ENCODE results near the gene DMD.

DNA sequence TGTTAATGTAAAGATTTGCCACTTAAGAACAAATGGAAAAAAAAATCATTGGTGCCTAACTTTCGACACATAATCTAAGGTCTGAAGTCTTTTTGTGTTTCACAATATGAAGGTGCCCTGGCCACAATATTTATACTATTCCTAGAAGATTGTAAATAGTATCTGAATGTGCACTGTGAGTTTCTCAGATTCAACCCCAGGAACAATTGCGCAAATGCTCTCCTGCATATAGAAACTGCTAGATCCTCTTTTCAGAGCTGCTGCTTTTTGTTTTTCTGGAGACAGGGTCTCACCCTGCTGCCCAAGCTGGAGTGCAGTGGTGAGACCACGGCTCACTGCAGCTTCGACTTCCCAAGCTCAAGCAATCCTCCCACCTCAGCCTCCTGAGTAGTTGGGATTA lies 1659.4 kb downstream of the DMD start:
- TF ChIP-seq, protein P1, sequence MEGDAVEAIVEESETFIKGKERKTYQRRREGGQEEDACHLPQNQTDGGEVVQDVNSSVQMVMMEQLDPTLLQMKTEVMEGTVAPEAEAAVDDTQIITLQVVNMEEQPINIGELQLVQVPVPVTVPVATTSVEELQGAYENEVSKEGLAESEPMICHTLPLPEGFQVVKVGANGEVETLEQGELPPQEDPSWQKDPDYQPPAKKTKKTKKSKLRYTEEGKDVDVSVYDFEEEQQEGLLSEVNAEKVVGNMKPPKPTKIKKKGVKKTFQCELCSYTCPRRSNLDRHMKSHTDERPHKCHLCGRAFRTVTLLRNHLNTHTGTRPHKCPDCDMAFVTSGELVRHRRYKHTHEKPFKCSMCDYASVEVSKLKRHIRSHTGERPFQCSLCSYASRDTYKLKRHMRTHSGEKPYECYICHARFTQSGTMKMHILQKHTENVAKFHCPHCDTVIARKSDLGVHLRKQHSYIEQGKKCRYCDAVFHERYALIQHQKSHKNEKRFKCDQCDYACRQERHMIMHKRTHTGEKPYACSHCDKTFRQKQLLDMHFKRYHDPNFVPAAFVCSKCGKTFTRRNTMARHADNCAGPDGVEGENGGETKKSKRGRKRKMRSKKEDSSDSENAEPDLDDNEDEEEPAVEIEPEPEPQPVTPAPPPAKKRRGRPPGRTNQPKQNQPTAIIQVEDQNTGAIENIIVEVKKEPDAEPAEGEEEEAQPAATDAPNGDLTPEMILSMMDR (IDR thresholded peaks at IDR 0.05; ENCODE audit: low read depth, low read length): no peak
- no peak for TF ChIP-seq EZH2phosphoT487 (IDR thresholded peaks at IDR 0.05; ENCODE audit: low read depth)

Measured in OCI-LY3 (cell line).